Measurements from ENCODE around the gene ROPN1B. TPM values are rescaled to one million over a fixed set of nuclear protein-coding genes. Genes with fewer than 3 reads are reported as not detected.
"Not testable (repeated sequence)": the region's sequence is repeated elsewhere in the genome, so short reads cannot be mapped to it uniquely, and the experiment has no call there.

The ROPN1B gene
- total RNA-seq, 1 experiment from 2014 or later, result not detected

DNA sequence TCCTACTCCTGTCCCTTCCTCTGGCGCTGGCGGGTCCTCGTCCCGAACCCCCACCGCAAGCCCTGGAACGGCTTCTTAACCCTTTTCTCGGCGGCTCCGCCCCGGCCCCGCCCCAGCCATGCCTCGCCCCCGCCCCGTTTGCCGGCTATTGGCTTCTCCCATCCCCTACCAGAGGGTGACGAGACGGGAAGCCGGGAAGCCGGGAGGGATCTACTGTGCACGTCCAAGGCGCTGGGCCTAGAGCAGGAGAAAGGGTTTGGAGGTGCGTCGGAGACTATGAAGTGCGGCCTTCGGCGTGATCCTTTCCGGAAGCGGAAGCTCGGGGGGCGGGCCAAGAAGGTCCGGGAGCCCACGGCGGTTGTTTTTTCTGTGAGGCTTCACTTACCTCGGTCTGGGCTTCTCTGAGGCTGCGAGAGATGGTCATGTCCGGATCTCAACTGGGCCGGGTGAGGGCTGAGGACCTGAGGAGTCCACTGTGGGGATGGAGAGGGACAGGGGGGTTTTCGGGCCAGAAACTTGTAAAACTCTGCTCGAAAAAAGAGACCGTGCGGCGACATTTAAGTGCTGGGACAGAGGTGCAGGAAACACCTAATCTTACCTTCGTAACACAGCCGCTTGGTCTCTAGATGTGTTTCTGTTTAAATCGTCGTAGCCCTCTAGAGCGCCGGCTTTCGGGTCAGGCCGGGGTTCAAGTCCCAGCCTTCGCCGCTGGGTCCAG lies 21.4 kb downstream of the ROPN1B start:
- in situ Hi-C loops (cut with HindIII; ENCODE audit: low pct_unique_long_range_greater_than_20kb, low sequenced_read_pairs), result no loop called here
- peak; percentile 84 for DNase-seq (ENCODE audit: low read depth)

DNA sequence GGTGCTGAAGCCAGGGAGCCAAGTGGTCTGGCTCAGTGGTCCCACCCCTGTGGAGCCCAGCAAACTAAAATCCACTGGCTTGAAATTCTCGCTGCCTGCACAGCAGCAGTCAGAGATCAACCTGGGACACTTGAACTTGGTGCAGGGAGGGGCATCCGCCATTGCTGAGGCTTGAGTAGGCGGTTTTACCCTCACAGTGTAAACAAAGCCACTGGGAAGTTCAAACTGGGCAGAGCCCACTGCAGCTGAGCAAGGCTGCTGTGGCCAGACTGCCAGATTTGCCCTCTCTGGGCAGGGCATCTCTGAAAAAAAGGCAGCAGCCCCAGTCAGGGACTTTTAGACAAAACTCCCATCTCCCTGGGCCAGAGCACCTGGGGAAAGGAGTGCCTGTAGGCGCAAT lies 27.8 kb downstream of the ROPN1B start:
- DNase-seq (ENCODE audit: low read depth); in situ Hi-C loops (cut with HindIII; ENCODE audit: low pct_unique_long_range_greater_than_20kb, low sequenced_read_pairs): not testable (repeated sequence)

DNA sequence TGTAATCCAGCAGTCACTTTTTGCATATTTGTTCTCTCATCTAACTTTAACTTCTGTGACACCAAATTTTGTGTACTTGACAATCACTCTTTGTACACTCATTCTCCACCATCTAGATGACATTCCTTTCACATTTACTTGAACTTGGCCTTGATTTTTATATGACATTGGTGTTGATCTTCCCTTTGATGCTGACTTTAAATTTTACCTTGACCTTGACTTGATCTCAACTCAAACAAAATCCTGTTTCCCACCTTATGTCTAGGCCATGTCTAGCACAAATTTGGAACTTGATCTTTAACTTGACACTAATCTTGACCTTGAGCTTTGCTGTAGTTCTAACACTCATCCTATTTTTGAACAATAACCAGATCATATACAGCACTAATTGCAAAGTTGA lies 33.2 kb downstream of the ROPN1B start:
- in situ Hi-C loops (cut with HindIII; ENCODE audit: low pct_unique_long_range_greater_than_20kb, low sequenced_read_pairs), result no loop called here
- no peak for DNase-seq (ENCODE audit: low read depth)

DNA sequence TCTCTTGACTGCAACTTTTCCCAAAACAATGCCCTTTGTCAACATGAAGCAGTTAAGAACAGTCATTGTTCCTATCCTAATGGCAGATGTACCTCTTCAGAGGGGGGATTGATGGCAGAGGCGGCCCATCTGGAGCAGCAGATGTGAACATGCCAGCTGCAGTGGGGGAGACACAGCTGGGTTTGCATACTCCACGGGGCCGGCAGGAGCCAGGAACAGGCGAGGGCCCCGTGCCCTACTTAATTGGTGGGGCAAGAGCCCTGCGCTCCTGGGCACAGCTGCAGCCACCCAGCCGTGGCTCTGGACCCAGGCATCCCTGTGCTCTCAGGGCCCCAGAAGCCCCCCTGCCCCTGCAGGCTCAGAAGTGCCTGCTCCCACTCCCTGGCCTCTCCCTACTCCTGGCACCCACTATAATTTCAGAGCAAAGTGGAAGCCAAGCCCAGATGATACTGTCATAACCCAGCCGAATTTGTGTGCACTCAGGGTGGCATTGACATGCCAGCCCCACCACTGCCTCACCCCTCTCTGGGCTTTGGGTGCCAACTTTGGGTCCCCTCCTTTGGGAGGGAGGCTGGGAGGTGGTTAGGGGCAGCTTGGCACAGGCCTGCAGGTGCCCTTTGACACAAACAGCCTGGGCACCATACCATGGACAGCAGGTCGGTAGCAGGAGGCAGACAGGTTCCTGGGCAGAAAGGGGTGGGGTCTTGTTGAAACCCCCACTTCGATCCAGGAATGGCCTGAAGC lies 34.6 kb downstream of the ROPN1B start:
- in situ Hi-C loops (cut with HindIII; ENCODE audit: low pct_unique_long_range_greater_than_20kb, low sequenced_read_pairs), result no loop called here

DNA sequence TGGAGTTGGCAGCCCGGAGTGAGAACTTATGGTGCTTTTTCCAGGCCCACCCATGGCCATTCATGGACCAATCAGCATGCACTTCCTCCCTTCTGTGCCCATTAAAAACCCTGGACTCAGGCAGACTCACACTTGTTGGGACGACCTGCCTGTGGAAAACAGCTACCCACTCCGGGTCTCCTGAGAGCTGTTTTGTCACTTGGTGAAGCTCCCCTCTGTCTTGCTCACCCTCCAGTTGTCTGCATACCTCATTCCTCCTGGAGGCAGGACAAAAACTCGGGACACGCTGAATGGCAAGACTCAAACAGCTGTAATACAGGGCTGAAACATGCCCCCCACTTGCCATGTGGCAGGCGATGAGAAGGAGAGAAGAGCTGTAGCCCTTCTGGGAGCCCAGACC lies 35.2 kb downstream of the ROPN1B start:
- in situ Hi-C loops (cut with HindIII; ENCODE audit: low pct_unique_long_range_greater_than_20kb, low sequenced_read_pairs), result no loop called here
- no peak for DNase-seq (ENCODE audit: low read depth)

More for the DNA sequence above, 34.6 kb downstream of the ROPN1B start:
- DNase-seq (ENCODE audit: low read depth), result no peak

DNA sequence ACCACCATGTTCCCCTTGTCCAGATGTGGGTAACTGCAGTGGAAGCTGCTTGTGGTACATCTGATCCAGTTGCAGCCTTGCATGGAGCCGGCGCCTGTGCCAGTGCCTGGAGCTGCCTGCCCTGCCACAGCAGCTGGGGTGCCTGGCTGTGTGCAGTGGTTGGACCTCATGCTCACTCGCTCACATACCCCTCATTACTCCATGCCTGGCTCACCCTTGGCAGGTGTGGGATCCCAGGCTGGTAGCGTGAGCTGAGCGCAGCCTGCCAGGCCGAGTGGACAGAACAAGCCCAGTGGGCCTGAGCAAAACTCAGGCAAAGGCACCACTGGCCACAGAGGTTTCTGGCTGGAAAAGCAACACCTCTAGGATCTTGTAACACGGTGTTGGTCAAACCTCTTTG lies 35.7 kb downstream of the ROPN1B start:
- in situ Hi-C loops (cut with HindIII; ENCODE audit: low pct_unique_long_range_greater_than_20kb, low sequenced_read_pairs), result no loop called here
- no peak for DNase-seq (ENCODE audit: low read depth)

DNA sequence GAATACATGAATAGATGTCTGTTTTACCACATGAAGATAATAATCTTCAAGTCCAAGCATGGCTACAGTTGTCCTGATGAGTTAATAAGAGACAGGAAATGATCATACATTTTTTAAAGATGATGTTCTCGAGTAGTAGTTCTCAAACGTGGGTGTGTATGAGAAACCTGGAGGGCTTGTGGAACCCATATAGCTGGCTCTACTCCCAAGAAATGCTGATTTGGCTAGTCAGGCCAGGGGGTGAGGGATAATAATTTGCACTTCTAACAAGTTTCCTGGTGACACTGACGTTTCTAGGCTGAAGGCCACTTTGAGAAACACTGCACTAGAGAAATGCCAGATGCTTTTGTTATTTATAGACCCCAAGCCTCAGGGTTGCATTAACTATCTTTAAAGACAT lies 37.0 kb downstream of the ROPN1B start:
- no peak for DNase-seq (ENCODE audit: low read depth)
- in situ Hi-C loops (cut with HindIII; ENCODE audit: low pct_unique_long_range_greater_than_20kb, low sequenced_read_pairs), result no loop called here

DNA sequence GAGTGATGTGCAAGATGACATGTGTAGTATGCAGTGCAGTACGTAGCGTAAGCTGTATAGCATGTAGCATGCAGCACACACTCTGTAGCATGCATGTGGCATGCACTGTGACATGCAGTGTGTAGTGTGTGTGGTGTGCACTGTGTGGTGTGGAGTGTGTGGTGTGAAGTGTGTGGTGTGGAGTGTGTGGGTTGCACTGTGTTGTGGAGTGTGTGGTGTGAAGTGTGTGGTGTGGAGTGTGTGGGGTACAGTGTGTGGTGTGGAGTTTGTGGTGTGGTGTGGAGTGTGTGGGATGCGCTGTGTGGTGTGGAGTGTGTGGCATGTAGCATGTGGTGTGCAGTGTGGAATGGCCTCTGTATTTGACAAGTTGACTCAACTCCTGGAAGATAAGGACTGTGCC lies 39.2 kb downstream of the ROPN1B start:
- in situ Hi-C loops (cut with HindIII; ENCODE audit: low pct_unique_long_range_greater_than_20kb, low sequenced_read_pairs), result no loop called here
- no peak for DNase-seq (ENCODE audit: low read depth)

DNA sequence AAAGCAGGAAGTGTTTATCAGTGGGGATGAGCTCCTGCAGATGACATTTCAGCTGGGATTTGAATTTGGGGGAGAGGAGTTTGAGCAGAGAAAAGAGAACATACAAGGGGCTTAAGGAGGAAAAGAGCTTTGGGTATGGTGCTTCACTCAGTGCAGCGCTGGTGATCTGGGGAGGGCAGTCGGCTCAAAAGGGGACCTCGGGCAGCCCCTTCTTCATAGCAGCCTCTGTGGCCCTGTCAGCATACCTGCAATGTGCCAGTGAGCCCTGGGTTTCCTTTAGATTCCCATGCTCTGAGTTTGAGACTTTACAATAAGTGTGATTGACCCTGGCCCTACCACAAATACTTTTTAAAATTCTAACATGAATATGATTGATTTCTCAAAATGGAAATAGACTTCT lies 40.2 kb downstream of the ROPN1B start:
- in situ Hi-C loops (cut with HindIII; ENCODE audit: low pct_unique_long_range_greater_than_20kb, low sequenced_read_pairs), result no loop called here
- no peak for DNase-seq (ENCODE audit: low read depth)

DNA sequence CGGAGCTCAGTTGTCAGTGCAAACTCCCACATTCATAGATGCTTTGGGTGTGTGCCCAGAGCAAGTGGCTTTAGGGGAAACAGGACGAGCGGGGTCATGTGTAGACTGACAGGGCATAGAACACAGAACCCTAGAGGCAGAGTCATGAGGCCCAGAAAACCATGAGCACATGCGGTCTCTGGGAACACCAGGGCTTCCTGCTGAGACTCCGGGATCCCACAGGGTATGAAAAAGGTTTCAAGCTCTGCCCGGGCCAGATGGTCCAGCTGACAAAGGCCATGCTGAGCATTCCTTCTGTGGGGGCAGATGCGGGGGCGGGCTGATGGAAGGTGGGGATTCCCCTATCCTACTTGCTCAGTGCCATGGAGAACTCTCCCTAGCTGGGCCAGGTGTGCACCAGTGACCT lies 44.8 kb downstream of the ROPN1B start:
- no peak for DNase-seq (ENCODE audit: low read depth)
- in situ Hi-C loops (cut with HindIII; ENCODE audit: low pct_unique_long_range_greater_than_20kb, low sequenced_read_pairs), result no loop called here

DNA sequence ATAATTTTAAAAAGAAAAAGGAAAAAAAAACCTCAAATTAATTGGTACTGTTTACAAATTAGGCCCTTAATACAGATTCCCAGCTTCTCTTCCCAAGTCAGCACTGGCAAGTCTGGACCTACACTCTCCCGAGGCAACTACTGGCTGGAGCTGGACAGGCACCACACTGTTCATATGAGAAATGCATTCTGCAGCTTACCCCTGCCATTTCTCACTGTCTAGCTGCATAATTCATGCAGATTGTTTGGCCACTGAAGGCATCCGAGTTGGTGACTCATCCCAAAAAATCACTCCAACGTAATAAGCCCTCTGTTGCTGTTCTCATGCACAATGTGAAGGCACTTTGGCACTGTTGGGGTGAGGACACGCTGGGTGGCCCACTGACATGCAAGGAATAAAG lies 45.3 kb downstream of the ROPN1B start:
- DNase-seq (ENCODE audit: low read depth), result no peak
- in situ Hi-C loops (cut with HindIII; ENCODE audit: low pct_unique_long_range_greater_than_20kb, low sequenced_read_pairs), result no loop called here

DNA sequence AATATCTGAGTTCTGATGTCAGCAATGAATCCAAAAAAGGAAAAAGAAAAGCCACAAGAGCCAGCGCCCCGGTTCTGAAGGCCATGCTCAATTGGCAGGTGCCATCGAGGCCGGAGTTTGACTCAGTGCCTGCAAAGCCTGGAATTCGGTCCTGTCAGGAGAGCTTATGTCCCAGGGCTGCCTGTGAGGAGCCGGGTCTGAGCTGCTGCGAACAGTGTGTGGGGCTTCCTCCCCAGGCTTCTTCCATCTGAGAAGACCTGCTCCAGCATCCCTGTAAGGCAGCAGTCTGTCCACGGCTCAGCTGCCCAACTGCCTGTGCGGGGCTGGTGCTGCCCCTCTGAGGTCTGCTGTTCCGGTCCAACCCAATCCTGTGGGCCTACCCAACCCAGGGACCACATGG lies 46.1 kb downstream of the ROPN1B start:
- in situ Hi-C loops (cut with HindIII; ENCODE audit: low pct_unique_long_range_greater_than_20kb, low sequenced_read_pairs), result no loop called here
- no peak for DNase-seq (ENCODE audit: low read depth)

DNA sequence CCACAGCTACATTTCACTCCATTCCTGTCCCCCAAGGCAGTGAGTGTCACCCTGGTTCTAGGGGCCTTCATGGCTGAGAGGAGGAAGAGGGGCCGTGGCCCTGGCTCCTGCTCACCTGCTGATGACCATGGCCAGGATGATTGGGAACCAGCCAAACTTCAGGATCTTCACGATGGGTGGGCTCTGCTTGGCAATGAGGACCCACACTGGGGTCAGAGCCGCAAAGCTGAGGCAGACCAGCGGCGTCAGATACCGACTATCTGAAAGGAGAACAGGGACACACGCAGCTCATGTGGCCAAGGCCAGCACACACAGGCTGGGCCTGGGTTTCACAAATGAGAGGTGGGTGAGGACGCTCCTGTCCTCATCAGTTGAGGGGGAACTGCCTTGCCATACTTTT lies 47.6 kb downstream of the ROPN1B start:
- in situ Hi-C loops (cut with HindIII; ENCODE audit: low pct_unique_long_range_greater_than_20kb, low sequenced_read_pairs), result no loop called here

DNA sequence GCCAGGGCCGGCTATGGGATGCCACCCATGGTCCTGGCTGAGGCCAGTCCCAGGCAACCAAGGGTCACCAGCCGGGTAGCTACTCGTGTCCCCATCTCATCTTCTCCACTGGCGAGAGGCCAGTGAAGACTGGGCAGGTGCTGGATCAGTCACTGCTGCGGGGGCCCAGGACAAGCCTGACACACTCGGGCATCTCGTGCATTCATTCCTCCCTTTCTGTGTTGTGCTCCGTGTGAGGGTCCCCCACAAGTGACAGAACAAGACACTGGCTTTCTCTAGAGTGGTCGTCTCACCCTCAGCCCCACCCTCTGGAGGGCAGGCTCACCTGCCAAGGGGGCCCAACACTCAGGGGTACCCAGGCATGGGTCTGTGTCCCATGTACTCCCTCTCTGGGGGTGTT lies 48.4 kb downstream of the ROPN1B start:
- DNase-seq (ENCODE audit: low read depth), result no peak
- in situ Hi-C loops (cut with HindIII; ENCODE audit: low pct_unique_long_range_greater_than_20kb, low sequenced_read_pairs), result no loop called here

More for the DNA sequence above, 47.6 kb downstream of the ROPN1B start:
- DNase-seq (ENCODE audit: low read depth), result no peak

DNA sequence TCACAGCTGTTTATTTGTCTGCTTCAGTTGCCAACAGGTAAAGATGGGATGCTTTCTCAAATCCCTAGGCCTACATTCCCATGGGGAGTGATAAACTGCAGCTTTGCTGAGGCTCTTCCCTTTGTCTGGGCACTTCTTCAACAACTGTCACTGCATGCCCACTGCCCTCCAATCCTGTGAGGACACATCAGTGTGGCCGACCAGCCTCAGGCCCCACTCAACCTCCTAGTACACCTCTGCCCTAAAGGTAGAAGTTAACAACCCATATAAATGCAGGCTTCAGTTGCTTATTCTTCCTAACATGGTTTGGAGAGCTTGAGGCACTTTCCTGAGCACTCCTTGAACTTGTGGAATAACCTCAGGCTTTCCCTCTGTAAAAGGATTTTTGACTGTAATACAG lies 49.6 kb downstream of the ROPN1B start:
- in situ Hi-C loops (cut with HindIII; ENCODE audit: low pct_unique_long_range_greater_than_20kb, low sequenced_read_pairs), result no loop called here
- no peak for DNase-seq (ENCODE audit: low read depth)

DNA sequence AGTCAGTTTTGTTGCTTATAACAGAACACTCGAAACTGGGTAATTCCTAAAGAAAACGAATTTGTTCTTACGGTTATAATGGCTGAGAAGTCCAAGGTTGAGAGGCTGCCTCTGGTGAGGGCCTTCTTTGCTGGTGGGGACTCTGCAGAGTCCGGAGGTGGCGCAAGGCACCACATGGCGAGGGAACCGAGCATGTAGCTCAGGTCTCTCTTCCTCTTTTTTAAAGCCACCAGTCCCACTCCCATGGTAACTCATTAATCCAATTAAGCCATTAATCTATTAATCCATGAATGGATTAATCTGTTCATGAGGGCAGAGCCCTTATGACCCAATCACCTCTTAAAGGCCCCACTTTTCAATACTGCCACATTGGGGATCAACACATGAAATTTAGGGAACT lies 50.0 kb downstream of the ROPN1B start:
- no peak for DNase-seq (ENCODE audit: low read depth)
- in situ Hi-C loops (cut with HindIII; ENCODE audit: low pct_unique_long_range_greater_than_20kb, low sequenced_read_pairs), result no loop called here

DNA sequence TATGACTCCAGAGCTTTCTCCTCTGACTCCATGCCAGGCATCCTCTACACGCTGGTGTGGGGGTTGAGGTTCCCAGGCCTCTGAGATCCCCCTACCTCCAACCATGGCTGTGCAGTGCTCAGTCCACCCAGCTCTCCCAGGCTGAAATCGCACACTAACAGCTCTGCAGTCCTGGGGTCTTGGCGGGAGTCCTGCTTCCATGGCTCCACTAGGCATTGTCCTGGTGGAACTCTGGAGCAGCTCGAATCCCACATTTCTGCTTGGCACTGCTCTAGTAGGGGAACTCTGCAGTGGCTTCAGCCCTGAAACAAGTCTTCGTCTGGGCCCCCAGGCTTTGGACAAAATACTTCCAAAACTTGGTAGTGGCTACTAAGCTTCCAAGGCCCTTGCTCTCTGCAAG lies 50.7 kb downstream of the ROPN1B start:
- in situ Hi-C loops (cut with HindIII; ENCODE audit: low pct_unique_long_range_greater_than_20kb, low sequenced_read_pairs), result no loop called here
- DNase-seq (ENCODE audit: low read depth), result no peak

DNA sequence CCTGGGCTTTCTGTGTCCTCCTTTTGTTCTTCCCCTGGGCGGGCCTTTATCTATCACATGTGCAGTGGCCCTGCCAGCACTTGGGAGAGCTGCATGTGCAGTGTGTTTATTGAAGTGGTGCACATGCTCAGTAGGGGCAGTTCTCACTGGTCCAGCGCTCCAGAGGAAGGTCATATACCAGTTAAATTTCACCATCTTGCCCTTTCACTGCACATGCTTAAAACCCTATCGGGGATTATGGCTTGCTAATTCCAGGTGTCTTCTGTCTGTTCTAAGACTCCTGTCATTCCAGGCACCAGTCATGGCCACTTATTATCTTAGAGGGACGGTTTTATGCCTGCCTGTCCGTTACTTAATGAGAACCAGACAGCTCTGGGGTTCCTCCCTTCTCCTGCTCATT lies 52.2 kb downstream of the ROPN1B start:
- no peak for DNase-seq (ENCODE audit: low read depth)

DNA sequence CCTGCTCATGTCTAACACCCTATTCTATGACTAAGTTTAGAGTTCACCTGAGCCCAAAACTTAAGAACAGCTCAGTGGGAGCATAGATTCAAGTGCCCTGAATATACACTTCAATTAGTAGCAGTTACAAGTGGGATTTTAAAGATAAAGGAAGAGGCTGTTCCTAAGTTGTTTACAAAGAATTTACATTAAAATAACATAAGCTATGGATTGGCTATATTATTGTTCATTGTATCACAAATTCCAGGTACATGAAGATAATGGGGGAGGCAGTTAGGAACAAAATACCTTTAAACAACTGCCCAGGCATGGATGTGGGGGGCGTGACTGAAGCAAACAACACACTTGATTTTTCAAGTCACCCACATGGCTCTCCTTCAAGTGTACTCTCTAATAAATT lies 52.7 kb downstream of the ROPN1B start:
- no peak for DNase-seq (ENCODE audit: low read depth)
- in situ Hi-C loops (cut with HindIII; ENCODE audit: low pct_unique_long_range_greater_than_20kb, low sequenced_read_pairs), result no loop called here

More for the DNA sequence above, 52.2 kb downstream of the ROPN1B start:
- in situ Hi-C loops (cut with HindIII; ENCODE audit: low pct_unique_long_range_greater_than_20kb, low sequenced_read_pairs), result no loop called here
